Measurements from ENCODE around the gene TST. TPM values are rescaled to one million over a fixed set of nuclear protein-coding genes. Genes with fewer than 3 reads are reported as not detected.

The TST gene
- total RNA-seq, 3 donors from 2014 or later (not counting 1 experiment from before 2014, with no cell fraction given) = 3.1 to 4.9 (median 4.3) TPM

- ATAC-seq (no peak), DNase-seq (no peak)
- Mint-ChIP-seq H3K9me3 (peaks cover 0 to 8% of the 10 kb centered on the region in 2 donors), H3K4me3 (no peak overlapping the region), H3K27me3 (ENCODE audit: low read depth in 2 of 2) (peaks cover 12 to 17% of the 10 kb centered on the region in 2 donors), H3K36me3 (no peaks in the 10 kb centered on the region), H3K4me1 (peaks cover 12 to 13% of the 10 kb centered on the region in 2 donors), H3K27ac (no peak overlapping the region)
- Histone ChIP-seq H3K36me3 (ENCODE audit: control insufficient read depth, insufficient read depth, low read length) (no peaks in the 10 kb centered on the region), H3K9me3 (ENCODE audit: control insufficient read depth, insufficient read depth, low read length) (peaks cover 12% of the 10 kb centered on the region), H3K4me1 (ENCODE audit: control insufficient read depth, insufficient read depth, low read length) (peaks cover 10% of the 10 kb centered on the region), H3K27ac (ENCODE audit: low read length) (no peak overlapping the region), H3K4me3 (ENCODE audit: low read length) (no peak overlapping the region), H3K27me3 (ENCODE audit: control insufficient read depth, insufficient read depth, low read length) (no peaks in the 10 kb centered on the region)
- intact Hi-C loops (cut with micrococcal nuclease) = no loop called here
- no peak for TF ChIP-seq CTCF (IDR thresholded peaks at IDR 0.05)
- 59% methylated on average over 4 of the region's 5 CpGs for WGBS (ENCODE audit: insufficient coverage)
These were observed 37.1 kb downstream of the TST start for GRCh38 chr22:36982136-36982535.

GRCh38 chr22:36981247-36981775 lies 37.9 kb downstream of the TST start:
- H3K27me3 ChIP-seq (ENCODE audit: control insufficient read depth, insufficient read depth, low read length) = no peaks in the 10 kb centered on the region
- Mint-ChIP-seq H3K4me1 (peaks cover 13 to 14% of the 10 kb centered on the region in 2 donors), H3K4me3 (no peak overlapping the region), H3K9me3 (peaks cover 0 to 8% of the 10 kb centered on the region in 2 donors), H3K27ac (no peak overlapping the region), H3K36me3 (no peaks in the 10 kb centered on the region), H3K27me3 (ENCODE audit: low read depth in 2 of 2) (peaks cover 12 to 17% of the 10 kb centered on the region in 2 donors)
- no peaks in the 10 kb centered on the region for H3K36me3 ChIP-seq (ENCODE audit: control insufficient read depth, insufficient read depth, low read length)
- no peak overlapping the region for H3K27ac ChIP-seq (ENCODE audit: low read length)
- DNase-seq = no peak
- peaks cover 11% of the 10 kb centered on the region for H3K9me3 ChIP-seq (ENCODE audit: control insufficient read depth, insufficient read depth, low read length)
- no peak for ATAC-seq
- peaks cover 11% of the 10 kb centered on the region for H3K4me1 ChIP-seq (ENCODE audit: control insufficient read depth, insufficient read depth, low read length)
- TF ChIP-seq CTCF (IDR thresholded peaks at IDR 0.05) = no peak
- H3K4me3 ChIP-seq (ENCODE audit: low read length) = no peak overlapping the region
- intact Hi-C loops (cut with micrococcal nuclease) = no loop called here
- 90% methylated on average over 12 of the region's 16 CpGs for WGBS (ENCODE audit: insufficient coverage)

- Histone ChIP-seq H3K27ac (ENCODE audit: low read length) (no peak overlapping the region), H3K27me3 (ENCODE audit: control insufficient read depth, insufficient read depth, low read length) (no peaks in the 10 kb centered on the region), H3K4me3 (ENCODE audit: low read length) (no peak overlapping the region), H3K36me3 (ENCODE audit: control insufficient read depth, insufficient read depth, low read length) (no peaks in the 10 kb centered on the region), H3K4me1 (ENCODE audit: control insufficient read depth, insufficient read depth, low read length) (peaks cover 11% of the 10 kb centered on the region), H3K9me3 (ENCODE audit: control insufficient read depth, insufficient read depth, low read length) (no peaks in the 10 kb centered on the region)
- Mint-ChIP-seq H3K36me3 (no peaks in the 10 kb centered on the region), H3K4me3 (no peak overlapping the region), H3K27me3 (ENCODE audit: low read depth in 2 of 2) (peaks cover 12 to 17% of the 10 kb centered on the region in 2 donors), H3K9me3 (no peaks in the 10 kb centered on the region), H3K27ac (no peak overlapping the region), H3K4me1 (peaks cover 13 to 14% of the 10 kb centered on the region in 2 donors)
- DNase-seq (no peak), ATAC-seq (no peak)
- intact Hi-C loops (cut with micrococcal nuclease) = no loop called here
- 95% methylated on average over 13 of the region's 13 CpGs for WGBS (ENCODE audit: insufficient coverage)
- TF ChIP-seq CTCF (IDR thresholded peaks at IDR 0.05) = no peak
These were observed 40.0 kb downstream of the TST start for GRCh38 chr22:36979016-36979910.
